Neural crest cell (in vitro differentiated cells): ENCODE measurements around the gene ZBTB48. TPM values are rescaled to one million over a fixed set of nuclear protein-coding genes. Genes with fewer than 3 reads are reported as not detected.

Experiments
- DNase-seq: peaks from one replicate; pipeline ENCODE4 v3.0.0; 2021; ENCODE audit warnings: low read depth, mixed read lengths, low spot score
- H3K27ac Mint-ChIP-seq: one replicate; pipeline ENCODE4 v1.8.0; 2021; ENCODE audit warnings: mild to moderate bottlenecking, mixed read lengths; ENCODE audit not compliant: unreplicated experiment
- H3K27me3 Mint-ChIP-seq: 2 replicates; pipeline ENCODE4 v1.8.0; 2021; ENCODE audit warnings: low read depth, mild to moderate bottlenecking, mixed read lengths
- H3K36me3 Mint-ChIP-seq: 2 replicates; pipeline ENCODE4 v1.8.0; 2021; ENCODE audit warnings: low read depth, mild to moderate bottlenecking, mixed read lengths
- H3K4me1 Mint-ChIP-seq: 2 replicates; pipeline ENCODE4 v1.8.0; 2021; ENCODE audit warnings: mixed read lengths
- H3K4me3 Mint-ChIP-seq: one replicate; pipeline ENCODE4 v1.8.0; 2021; ENCODE audit warnings: mild to moderate bottlenecking, mixed read lengths
- H3K9me3 Mint-ChIP-seq: 2 replicates; pipeline ENCODE4 v1.8.0; 2021; ENCODE audit warnings: mixed read lengths
- total RNA-seq: library from RNA; stranded (reverse); gene quantifications from 2 replicates; pipeline ENCODE4 v1.2.1, GENCODE V29; 2021
- TF ChIP-seq, protein P1 (sequence below): fragments of 200-600 bp; sonication (generic); conservative IDR thresholded peaks from 2 replicates; pipeline ENCODE4 v1.5.0; 2021; ENCODE audit warnings: antibody characterized with exemption, mild to moderate bottlenecking

Gene ZBTB48
- total RNA-seq, 1 donor from 2014 or later = 41.0 TPM

DNA sequence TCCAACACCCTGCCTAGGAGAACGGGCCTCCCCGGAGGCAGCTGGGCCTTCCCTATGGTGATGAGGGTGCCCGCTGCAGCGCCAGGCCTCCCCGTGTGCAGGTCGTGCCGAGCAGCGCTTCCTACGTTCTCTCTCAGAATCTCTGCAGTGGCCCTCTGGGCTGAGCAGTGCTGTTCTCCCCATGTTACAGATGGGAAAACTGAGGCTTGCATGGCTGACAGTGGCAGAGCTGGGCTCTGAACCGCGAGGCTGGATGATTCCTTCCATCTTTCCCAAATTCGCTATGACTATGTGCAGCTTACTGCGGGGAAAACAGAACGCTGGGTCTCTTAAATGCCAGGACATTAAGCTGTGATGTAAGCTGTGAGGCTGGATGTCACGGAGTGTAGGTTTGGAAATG is 14.0 kb downstream of the ZBTB48 start:
- peaks cover 2% of the 10 kb centered on the region for H3K36me3 Mint-ChIP-seq
- no peak for DNase-seq
- TF ChIP-seq, protein P1, sequence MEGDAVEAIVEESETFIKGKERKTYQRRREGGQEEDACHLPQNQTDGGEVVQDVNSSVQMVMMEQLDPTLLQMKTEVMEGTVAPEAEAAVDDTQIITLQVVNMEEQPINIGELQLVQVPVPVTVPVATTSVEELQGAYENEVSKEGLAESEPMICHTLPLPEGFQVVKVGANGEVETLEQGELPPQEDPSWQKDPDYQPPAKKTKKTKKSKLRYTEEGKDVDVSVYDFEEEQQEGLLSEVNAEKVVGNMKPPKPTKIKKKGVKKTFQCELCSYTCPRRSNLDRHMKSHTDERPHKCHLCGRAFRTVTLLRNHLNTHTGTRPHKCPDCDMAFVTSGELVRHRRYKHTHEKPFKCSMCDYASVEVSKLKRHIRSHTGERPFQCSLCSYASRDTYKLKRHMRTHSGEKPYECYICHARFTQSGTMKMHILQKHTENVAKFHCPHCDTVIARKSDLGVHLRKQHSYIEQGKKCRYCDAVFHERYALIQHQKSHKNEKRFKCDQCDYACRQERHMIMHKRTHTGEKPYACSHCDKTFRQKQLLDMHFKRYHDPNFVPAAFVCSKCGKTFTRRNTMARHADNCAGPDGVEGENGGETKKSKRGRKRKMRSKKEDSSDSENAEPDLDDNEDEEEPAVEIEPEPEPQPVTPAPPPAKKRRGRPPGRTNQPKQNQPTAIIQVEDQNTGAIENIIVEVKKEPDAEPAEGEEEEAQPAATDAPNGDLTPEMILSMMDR = no peak

DNA sequence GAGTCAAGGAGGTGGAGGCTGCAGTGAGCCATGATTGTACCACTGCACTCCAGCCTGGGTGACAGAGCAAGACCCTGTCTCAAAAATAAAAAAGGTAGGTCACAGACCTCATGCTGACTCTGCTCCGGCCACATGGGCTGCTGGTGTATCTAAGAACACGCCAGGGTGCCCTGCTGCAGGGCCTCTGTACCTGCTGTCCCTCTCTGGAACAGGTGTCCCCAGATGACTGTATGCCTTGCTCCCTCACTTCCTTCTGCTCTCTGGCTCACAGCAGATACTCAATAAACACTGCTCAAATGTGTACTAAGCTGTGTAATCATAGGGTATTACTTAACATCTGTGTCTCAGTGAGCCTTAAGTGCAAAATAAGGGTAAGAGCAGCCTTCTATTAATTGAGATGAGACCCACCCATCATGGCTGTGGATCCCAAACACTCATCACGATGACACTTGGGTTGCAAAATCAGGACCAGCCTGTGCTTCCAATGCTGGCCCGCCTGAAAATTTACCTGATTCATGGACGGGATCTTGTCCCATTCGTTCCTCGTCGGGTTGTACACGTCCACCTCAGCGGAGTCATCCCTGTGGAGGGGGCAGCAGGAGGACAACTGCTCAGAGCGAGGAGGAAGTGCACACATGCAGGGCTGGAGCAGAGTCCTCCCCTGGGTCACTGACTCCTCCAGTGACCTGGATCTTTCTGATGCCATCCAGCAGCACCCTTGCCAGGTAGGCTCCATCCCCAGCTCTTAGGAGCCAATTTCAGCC is 15.4 kb downstream of the ZBTB48 start:
- H3K4me1 Mint-ChIP-seq = peaks cover 2% of the 10 kb centered on the region
- no peak for DNase-seq
- H3K27ac Mint-ChIP-seq = peak overlapping the region; percentile 57

More for the DNA sequence above, 14.0 kb downstream of the ZBTB48 start:
- H3K9me3 Mint-ChIP-seq = no peaks in the 10 kb centered on the region
- H3K27me3 Mint-ChIP-seq = no peaks in the 10 kb centered on the region
- H3K27ac Mint-ChIP-seq = no peak overlapping the region
- H3K4me1 Mint-ChIP-seq = no peaks in the 10 kb centered on the region
- H3K4me3 Mint-ChIP-seq = peak overlapping the region; percentile 41

DNA sequence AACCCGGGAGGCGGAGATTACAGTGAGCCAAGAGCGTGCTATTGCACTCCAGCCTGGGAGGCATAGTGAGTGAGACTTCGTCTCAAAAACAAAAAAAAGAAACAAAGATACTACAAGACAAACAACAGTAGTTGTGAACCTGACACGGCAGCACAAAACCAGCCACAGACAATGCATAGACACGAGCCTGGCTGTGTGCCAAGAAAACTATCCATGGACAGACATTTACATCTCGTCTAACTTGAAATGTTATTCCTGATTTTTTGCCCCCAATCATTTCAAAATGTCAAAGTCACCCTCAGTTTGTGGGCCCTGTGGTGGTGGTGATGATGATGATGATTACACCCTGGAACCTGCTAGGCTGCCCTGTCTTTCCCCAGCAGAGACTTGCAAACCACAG is 16.6 kb downstream of the ZBTB48 start:
- no peak for DNase-seq
- TF ChIP-seq, protein P1 = no peak
- peaks cover 3% of the 10 kb centered on the region for H3K27me3 Mint-ChIP-seq
- no peaks in the 10 kb centered on the region for H3K9me3 Mint-ChIP-seq
- H3K4me3 Mint-ChIP-seq = peak overlapping the region; percentile 38
- no peak overlapping the region for H3K27ac Mint-ChIP-seq
- H3K4me1 Mint-ChIP-seq = peaks cover 14% of the 10 kb centered on the region
- peaks cover 2% of the 10 kb centered on the region for H3K36me3 Mint-ChIP-seq

More for the DNA sequence above, 15.4 kb downstream of the ZBTB48 start:
- H3K36me3 Mint-ChIP-seq = peaks cover 2% of the 10 kb centered on the region
- no peak overlapping the region for H3K4me3 Mint-ChIP-seq
- TF ChIP-seq, protein P1 = no peak
- H3K27me3 Mint-ChIP-seq = no peaks in the 10 kb centered on the region
- no peaks in the 10 kb centered on the region for H3K9me3 Mint-ChIP-seq

DNA sequence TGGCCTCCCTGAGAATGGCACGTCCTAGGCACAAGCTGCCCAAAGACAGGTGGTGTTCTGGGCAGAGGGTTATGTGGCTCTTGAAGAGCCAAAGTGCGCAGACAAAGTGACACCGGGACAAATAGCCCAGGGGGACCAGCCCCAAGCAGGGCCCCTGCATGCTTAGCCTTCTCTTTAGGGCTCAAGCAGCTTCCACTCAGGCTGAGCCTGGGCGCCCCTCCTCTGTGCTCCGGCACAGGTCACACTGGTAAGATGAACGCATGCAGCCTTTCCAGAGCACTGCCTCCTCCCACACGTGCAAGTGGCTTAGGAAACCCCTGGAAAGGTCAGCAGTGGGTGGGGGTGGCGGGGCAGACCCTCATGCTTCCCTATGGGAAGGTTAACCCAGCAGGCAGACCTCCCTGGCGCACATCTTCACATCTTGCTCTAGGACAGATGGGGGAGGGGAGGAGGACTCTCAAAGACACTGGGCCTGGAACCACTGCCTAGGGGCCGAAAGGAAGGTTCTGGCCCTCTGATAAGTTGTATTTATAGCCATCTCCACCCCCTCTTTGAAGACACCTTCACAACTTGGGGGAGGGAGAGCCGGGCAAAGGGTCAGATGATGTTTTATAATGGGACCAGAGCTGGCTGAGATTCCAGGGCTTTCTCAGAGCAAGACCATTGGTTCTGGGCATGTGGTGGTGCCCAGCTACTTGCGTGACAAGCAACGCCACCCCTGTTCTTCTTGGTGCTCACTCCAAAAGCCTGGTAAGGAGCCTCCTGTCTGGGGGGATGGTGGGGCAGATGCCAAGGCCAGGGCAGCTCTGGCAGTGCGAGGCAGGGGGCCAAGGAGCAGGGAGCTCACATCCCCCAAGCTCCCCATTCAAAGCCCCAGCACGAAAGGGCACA is 17.3 kb downstream of the ZBTB48 start:
- peaks cover 3% of the 10 kb centered on the region for H3K27me3 Mint-ChIP-seq
- H3K27ac Mint-ChIP-seq = no peak overlapping the region
- H3K9me3 Mint-ChIP-seq = no peaks in the 10 kb centered on the region
- H3K4me3 Mint-ChIP-seq = peak overlapping the region; percentile 47
- no peak for DNase-seq
- peaks cover 16% of the 10 kb centered on the region for H3K4me1 Mint-ChIP-seq
- TF ChIP-seq, protein P1 = no peak
- peaks cover 2% of the 10 kb centered on the region for H3K36me3 Mint-ChIP-seq

GRCh38 chr1:6597777-6598131 is 18.0 kb downstream of the ZBTB48 start:
- no peak for DNase-seq
- no peak overlapping the region for H3K27ac Mint-ChIP-seq

More at GRCh38 chr1:6597777-6598131, 18.0 kb downstream of the ZBTB48 start:
- H3K4me3 Mint-ChIP-seq = no peak overlapping the region
- H3K4me1 Mint-ChIP-seq = peaks cover 16% of the 10 kb centered on the region
- H3K9me3 Mint-ChIP-seq = no peaks in the 10 kb centered on the region
- TF ChIP-seq, protein P1 = no peak
- peaks cover 3% of the 10 kb centered on the region for H3K27me3 Mint-ChIP-seq
- peaks cover 2% of the 10 kb centered on the region for H3K36me3 Mint-ChIP-seq
